NOMO-1 (cell line): ENCODE results near the gene ANKEF1.
"Not testable (repeated sequence)": the region's sequence is repeated elsewhere in the genome, so short reads cannot be mapped to it uniquely, and the experiment has no call there.

ENCODE experiments used
- DNase-seq, 2 experiments: peaks; one replicate each; lab custom pipeline; 2025; ENCODE audit not compliant: unreplicated experiment in 2 of 2; lab: John Stamatoyannopoulos, UW

ANKEF1 gene

GRCh38 chr20:10031451-10032215, 3.2 kb upstream of the ANKEF1 start:
- not testable (repeated sequence) for DNase-seq

GRCh38 chr20:10032269-10032668, 2.5 kb upstream of the ANKEF1 start:
- not testable (repeated sequence) for DNase-seq

GRCh38 chr20:10033905-10034650, 709 bp upstream of the ANKEF1 start:
- no peak for DNase-seq

- DNase-seq = not testable (repeated sequence)
Observed at GRCh38 chr20:10036321-10036720, 1.5 kb downstream of the ANKEF1 start.

- no peak for DNase-seq
Observed at GRCh38 chr20:10040070-10040975, 5.5 kb downstream of the ANKEF1 start.

- DNase-seq = no peak
Observed at GRCh38 chr20:10042086-10042485, 7.3 kb downstream of the ANKEF1 start.

- DNase-seq = no peak
Observed at GRCh38 chr20:10047427-10047826, 12.6 kb downstream of the ANKEF1 start.

- DNase-seq = no peak
Observed at GRCh38 chr20:10051185-10051584, 16.4 kb downstream of the ANKEF1 start.

- DNase-seq = no peak
Observed at GRCh38 chr20:10059006-10059405, 24.2 kb downstream of the ANKEF1 start.

- no peak for DNase-seq
Observed at GRCh38 chr20:10060226-10060625, 25.4 kb downstream of the ANKEF1 start.

- DNase-seq = no peak
Observed at GRCh38 chr20:10061641-10062040, 26.9 kb downstream of the ANKEF1 start.

- no peak for DNase-seq
Observed at GRCh38 chr20:10063482-10063881, 28.7 kb downstream of the ANKEF1 start.

GRCh38 chr20:10064611-10065010, 29.8 kb downstream of the ANKEF1 start:
- no peak for DNase-seq

GRCh38 chr20:10065154-10065833, 30.5 kb downstream of the ANKEF1 start:
- DNase-seq = no peak

- DNase-seq = no peak
Observed at GRCh38 chr20:10067321-10067720, 32.5 kb downstream of the ANKEF1 start.

- peak; percentile 8 to 28 for DNase-seq
Observed at GRCh38 chr20:10074513-10074912, 39.7 kb downstream of the ANKEF1 start.

- no peak for DNase-seq
Observed at GRCh38 chr20:10075606-10076005, 40.8 kb downstream of the ANKEF1 start.

GRCh38 chr20:10076126-10077080, 41.6 kb downstream of the ANKEF1 start:
- no peak for DNase-seq

- DNase-seq = no peak
Observed at GRCh38 chr20:10077081-10077471, 42.3 kb downstream of the ANKEF1 start.
